ENCODE results near the gene SEC22B.
A peak's percentile ranks its signal among the peaks of the same experiment; 100 is the strongest.
"Not testable (repeated sequence)": the region's sequence is repeated elsewhere in the genome, so short reads cannot be mapped to it uniquely, and the experiment has no call there.

SEC22B gene

DNA sequence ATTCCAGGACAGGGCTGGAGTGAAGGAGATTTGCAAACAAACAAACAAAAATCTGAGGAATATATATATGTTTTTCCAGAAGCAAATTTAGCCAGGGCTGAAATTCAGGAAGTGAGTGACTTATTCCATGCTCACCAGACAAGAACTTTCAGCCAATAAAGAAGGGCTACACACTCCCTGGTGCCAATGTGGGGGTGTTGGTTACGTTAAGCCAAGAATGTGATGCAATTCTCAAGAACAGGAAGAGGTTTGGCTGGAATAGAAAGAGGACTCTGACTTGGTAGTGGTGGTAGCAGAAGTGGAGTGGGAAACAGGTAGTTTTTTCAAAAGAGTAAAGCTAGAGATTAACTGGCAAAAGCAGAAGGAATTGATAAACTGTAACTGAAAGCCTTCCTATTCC is 31.7 kb downstream of the SEC22B start:
- not testable (repeated sequence) for DNase-seq

DNA sequence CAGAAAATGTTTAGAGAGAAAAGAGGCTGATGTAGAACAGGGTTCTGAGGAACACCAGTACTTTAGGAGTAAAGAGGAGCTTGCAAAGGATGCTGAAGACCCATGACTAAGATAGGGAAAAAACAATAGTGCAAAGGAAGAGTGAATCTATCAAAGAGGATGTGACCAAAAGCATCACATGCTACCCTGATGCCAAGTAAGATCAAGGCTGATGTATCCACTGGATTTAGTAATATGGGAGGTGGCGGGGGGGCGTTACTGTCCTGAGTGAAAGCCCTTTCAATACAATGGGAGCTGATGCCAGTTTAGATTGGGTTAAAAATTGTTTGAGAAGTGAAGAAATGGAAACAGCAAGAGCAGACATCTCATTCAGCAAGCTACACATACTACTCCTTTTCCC is 32.2 kb downstream of the SEC22B start:
- DNase-seq: not testable (repeated sequence)

DNA sequence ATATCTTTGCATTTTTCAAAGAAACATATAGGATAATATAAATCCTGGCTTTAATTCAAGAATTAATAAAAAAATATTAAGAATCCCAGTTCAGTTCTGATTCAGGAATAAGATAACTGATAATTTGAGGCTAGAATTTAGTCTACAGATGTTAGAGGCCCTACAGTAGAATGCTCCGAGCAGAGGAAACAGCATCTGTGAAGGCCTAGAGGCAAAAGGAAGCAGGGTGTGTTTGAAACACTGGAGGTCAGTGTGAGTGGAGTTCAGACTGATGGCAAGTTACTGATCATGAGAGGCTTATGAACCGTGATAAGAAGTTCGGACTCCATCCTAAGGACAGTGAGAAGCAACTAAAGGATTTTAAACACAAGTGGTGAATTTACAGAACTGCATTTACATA is 33.0 kb downstream of the SEC22B start:
- not testable (repeated sequence) for DNase-seq

DNA sequence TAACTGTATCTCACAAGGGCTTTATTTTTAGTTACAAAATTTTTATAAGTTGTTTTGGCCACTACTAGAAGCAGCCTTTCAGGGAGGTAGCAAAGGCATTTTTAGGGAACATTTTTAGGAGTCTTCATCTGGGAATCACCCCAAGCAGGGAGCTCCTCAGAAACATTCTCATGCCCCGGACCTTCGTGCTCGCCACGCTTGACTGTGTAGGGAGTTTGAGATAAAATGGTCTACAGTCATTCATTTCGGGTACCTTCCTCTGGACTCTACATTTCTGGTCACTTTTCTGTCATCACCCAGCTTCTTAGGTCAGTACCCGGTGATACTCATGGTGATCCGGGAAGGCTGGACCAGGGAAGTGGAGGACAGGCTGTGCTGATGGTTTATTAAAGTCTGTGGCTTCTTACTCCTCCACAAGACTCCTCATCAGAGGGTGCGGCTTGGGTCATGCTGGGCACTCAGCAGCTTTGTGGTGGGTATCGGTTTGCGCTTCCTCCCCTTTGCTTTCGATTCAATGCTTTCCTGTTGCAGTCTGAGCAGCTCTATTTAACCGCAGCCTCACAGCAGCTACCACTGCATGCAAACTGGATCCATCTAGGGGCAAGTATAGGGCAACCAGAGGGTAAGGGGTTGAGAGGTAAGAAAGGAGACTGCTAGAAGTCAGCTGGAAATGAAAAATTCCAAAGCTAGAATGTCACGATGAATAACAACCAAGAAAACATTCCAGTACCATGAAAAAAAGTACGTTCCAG is 33.6 kb downstream of the SEC22B start:
- peak; percentile 43 for DNase-seq

DNA sequence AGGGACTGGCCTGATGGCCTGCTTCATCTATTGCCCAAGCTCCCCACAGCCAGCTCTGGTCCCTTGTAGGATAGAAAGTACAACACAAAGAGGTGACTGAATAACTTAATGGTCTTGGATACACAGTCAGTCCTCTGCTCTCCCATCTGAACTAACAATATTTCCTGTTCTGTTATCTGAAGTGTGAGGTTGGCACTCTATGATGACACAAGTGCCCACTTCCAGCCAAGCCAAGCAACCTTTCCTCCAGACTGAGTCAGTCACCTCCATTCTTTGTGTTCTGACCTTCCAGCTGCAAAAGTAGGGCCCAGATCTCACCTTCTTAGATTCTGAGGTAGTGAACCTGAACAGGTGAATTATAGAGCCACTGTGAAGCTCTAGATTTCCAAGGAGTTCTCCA is 34.5 kb downstream of the SEC22B start:
- DNase-seq: not testable (repeated sequence)

DNA sequence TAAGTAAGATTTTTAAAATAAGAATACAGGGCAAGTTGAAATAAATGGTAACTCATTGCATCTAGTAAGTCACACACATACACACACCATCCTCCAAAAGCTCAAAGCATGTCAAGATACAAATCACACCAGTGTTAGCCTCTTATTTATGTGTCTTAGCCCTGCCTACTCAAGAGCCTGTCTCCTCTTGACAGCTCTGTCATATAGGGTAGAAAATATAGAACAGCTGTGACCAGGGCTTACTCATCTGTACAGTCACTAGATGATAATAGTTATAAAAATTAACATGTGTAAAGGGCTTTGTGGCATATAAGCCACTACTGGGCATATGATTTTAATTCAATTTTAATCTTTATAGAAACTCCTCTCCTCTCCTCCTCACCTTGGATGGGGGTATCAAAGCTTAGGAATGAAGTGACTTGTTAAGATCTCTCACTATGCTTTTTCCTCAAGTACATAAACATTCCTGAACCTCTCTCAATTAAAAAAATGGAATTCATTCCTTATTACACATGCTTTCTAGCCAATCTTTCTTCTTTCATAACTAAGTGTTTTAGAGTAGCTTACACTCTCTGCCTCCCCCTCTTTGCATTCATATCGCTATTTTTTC is 35.6 kb downstream of the SEC22B start:
- DNase-seq: not testable (repeated sequence)

DNA sequence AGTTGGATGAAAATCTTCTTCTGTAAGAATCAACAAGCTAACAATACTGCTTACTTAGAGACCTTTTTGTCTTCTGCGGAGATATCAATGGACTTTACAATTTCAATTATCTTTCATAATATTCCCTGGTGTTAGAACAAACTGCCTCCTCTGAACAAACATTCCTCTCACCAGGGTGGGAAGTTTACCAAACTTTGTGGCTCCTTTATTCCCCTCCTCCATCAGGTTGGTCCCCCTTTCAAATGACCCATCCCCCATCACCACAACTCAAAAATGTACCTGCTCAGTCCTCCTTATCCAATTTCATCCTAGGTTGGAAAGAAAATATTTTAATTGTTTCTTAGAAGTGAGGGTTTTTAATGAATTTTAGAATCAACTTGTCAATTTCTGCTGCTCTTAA is 40.2 kb downstream of the SEC22B start:
- not testable (repeated sequence) for DNase-seq

DNA sequence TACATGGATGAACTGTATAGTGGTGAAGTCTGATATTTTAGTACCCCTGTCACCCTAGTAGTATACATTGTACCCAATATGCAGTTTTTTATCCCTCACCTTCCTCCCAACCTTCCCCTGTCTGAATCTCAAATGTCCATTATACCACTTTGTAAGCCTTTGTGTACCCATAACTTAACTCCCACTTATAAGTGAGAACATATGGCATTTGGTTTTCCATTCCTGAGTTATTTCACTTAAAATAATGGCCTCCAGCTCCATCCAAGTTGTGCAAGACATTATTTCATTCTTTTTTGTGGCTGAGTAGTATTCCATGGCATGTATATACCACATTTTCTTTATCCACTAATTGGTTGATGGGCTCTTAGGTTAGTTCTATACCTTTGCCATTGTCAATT is 42.4 kb downstream of the SEC22B start:
- not testable (repeated sequence) for DNase-seq

DNA sequence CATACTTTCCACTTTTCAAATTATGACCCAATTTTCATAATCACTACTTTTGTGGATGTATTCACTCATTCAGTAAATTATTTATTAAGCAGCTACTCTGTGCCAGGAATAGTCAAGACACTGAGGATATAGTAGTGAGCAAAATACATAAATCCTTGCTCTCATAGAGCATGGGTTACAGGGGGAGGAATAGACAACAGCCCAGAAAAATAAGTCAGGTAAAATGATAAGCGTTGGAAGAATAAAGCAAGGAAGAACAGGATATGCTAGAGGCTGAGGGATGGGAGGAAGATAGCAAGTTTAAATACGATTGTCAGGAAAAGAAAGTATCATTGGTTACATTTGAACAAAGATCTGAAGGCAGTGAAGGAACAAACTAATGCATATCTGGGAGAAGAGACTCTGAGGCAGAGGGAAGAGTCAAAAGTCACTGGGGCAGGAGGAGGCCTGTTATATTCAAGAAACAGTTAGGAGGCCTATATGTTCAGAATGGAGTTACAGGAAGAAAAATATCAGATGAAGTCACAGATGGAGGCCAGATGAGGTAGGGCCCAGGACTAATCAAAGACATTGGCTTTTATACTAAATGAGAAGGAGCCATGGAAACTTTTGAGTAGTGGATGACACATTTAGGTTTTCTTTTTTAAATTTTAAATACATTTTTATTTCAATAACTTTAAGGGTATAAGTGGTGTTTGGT is 42.9 kb downstream of the SEC22B start:
- no peak for DNase-seq

DNA sequence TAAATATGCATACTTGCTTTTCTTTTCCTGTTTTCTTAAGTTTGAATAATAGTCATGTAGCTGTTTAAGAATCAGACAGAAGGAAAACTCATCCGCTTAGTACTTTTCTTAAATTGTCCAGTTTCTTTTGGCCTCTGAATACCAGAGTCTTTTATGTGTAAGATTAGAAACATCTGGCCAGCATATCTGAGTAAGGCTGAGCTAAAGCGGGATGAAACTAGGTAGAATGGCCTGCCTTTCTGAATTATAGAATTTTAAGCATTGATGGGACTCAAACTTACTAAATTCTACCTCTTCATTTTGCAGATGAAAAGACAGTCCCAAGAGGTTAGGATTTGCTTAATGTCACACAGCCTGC is 43.9 kb downstream of the SEC22B start:
- not testable (repeated sequence) for DNase-seq

DNA sequence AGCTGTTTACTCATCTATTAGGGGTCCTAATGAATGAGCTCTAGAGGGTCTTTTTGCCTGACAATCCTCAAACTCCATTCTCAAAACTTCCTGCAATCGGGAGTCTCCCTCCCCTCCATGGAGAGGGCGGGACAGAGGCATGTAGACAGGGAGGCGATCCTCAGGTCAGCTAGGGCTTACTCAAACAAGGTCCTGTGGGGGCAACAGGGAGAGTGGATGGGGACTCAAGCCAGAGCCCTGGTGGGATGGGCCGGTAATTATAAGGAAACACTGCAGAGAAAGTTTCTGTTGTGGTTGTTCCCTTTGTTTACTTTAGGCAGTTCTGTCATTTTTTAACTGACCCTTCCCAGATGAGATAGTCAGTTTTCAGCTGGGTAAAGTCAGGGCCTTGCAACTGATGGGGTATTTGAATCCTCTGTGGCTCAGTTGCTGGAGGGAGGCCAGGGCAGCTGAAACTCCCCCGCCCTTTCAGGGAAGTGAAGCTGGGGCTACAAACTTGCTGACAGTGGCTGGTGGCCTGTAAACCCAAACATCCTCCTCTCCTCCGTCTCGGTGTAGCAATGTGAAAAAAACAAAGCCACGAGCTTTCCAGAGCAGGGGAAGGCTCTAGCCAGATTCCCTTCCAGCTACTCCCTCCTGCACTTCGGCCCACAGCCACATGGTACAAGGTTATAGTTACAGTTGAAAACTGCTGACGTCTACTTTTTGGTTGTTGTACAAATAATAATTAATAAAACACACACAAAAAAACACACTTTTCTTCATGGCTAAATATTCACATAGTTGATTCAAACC is 44.5 kb downstream of the SEC22B start:
- peak; percentile 74 for DNase-seq

DNA sequence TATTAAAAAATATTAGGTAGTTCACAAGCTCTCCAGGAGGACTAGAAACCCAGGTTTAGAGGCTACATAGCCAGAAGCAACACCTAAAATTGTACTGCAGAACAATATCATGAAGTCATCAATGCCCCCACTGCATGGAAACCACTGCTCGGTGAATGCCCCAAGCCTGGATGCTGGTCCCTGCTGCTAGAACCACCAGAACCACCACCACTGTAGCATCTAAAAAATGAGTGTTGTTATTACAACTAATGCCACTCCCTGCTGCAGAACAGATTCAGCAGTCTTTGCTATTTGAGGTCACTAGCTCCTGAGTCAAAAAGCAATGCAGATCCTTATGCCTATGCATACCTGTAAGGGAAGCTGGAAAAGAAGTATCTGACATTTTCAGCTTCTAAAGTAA is 48.4 kb downstream of the SEC22B start:
- DNase-seq: not testable (repeated sequence)

DNA sequence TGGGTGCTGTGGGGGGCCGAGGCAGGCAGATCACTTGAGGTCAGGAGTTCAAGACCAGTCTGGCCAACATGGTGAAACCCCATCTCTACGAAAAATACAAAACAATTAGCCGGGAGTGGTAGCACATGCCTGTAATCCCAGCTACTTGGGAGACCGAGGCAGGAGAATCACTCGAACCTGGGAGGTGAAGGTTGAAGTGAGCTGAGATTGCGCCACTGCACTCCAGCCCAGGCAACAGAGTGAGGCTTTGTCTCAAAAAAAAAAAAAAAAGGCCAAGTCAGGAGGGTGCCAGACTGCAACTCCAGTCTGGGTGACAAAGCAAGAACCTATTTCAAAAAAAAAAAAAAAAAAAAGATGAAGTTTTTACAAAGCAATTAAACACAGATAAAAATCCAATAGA is 50.1 kb downstream of the SEC22B start:
- DNase-seq: not testable (repeated sequence)

DNA sequence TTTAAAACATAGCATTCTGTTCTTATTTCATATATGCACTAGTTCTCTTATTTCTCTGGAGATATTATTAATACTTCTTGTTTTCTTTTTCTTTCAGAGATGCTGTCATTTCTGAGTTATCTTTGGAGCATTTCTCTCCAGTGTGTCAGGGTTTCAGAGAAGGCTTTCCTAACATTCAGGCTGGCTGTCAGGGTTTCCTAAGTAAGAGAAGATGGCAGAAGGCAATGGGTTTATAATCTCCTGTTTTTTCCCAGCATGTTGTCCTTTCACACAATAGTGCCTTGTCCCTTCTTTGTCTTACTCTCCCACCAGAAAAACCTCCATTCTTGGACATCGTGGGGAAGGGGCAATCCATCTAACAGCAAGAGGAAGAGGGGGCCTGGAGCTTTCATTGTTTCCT is 51.7 kb downstream of the SEC22B start:
- DNase-seq: not testable (repeated sequence)

DNA sequence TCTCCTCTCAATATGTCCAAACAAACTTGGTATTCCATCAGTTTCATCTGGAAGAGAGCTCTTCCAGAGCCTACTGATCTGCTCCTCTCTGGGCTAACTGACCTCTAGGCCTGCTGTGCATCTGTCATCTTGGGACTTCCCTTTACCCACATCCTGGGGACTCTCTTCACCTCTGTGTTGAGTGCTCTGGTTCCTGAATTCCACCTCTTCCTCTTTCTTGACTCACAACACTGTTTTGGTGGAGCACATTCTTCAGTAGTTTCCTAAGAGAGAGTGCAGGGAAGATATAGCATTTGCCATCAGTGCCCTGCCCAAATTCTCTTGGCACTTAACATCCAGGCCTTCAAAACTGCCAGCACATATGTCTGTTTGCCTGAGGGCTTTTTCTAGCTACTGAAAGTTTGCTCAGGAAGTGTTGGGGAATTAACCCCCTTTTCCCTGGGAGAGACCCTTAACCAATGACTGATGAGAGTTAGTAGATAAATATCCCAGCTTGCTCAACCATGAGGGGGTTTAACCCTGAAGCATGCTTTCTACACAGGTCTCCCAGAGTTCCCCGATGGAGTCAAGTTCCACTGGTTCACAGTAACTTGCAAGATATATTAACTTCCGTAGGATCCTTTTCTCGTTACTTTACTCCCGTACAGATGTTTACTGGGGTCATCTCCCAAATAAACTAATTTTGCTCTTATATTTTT is 52.4 kb downstream of the SEC22B start:
- not testable (repeated sequence) for DNase-seq

DNA sequence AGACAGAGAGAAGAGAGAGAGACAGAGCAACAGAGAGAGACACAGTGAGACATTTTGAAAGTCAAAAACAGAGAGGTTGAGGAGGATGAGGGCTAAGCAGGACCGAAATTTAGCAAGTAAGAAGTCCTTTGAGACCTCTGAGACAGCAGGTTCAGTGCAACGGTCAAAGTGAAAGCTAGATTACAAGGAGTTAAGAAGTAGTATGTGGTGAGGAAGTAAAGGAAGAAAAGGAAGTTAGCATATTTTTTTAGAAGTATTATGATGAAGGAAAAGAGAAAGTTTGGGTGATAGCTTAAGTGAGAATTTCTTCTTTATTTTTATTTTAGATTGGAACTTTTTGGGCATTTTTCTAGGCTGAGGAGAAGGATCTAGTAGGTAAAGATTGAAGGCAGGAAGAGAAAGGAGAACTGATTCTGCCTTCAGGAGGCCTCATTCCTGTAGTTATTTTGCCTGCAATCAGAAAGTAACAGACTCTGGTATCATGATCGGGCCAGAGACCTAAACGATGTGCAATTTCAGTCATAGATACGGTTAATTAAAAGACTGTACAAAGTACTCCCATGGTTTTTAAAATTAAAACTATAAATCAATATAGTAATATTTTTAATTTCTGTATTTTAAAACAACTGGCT is 53.9 kb downstream of the SEC22B start:
- DNase-seq: not testable (repeated sequence)

DNA sequence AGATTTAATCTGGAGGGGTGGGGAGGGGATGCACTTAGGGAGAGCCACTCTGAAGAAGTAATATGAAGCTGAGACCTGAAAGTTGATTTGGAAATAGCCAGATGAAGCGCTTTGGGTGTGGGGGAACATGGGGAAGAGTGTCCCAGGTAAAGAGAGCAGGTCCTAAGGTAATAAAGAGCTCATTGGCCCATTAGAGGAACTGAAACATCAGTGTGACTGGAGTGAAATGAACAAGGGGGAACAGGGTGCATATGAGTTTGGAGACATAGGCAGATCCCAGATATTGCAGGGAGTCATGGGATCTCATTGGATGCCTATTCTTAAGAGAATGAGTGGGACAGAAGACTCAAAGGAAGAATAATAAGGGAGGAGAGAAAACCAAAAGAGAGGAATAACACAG is 54.5 kb downstream of the SEC22B start:
- not testable (repeated sequence) for DNase-seq

DNA sequence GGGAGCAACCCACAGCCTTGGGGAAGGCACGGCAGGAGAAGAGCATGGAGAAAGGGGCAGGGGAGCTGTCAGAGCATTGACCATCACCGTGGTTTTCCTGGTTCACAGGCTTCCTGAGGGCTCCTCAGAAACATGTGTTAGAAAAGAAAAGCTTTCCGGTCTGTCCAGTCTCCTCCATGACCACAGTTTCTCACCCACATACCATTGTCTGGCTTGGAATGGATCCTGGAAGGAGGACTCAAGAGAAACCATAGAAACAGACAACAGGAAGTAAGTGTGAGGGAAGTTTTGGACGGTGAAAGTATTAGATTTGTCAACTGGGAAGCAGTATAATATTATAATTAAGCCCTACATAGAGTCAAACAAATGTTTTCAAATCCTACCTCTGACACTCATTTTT is 55.8 kb downstream of the SEC22B start:
- not testable (repeated sequence) for DNase-seq

DNA sequence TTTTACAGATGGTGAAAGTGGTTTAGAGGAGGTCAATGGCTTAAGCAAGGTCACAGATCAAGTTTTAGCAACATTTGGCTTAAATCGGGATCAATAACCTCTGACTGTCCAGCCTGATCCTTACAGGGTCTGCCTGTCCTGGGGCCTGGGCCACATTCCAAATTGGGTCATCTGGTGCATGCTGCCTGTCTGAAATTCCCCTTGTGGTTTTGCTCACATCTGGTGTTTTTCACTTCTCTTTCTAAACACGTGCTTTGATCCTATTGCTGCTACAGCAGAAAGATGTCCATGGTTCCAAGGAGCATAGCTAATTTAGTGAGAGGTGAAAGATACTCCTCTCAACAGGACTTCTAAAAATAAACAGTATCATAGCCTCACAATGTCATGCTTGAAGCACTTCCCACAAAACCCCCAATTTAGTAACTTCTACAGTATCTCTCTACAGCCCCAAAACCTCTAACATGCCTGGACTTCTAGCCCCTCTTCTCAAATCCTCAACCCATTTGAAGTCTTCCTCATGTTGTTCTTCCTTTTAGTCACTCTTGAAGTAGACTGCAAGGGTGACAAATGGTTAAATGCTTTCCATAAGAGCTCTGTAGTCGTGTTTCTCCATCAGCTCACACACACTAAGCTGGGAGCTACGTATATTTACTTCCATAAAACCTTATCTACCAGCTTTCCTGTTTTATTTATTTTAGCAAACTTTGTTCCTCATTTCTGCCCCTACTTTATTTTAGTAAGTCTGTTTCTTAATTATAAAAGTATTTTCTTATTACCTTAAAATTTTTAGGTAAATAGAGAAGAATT is 58.7 kb downstream of the SEC22B start:
- not testable (repeated sequence) for DNase-seq

DNA sequence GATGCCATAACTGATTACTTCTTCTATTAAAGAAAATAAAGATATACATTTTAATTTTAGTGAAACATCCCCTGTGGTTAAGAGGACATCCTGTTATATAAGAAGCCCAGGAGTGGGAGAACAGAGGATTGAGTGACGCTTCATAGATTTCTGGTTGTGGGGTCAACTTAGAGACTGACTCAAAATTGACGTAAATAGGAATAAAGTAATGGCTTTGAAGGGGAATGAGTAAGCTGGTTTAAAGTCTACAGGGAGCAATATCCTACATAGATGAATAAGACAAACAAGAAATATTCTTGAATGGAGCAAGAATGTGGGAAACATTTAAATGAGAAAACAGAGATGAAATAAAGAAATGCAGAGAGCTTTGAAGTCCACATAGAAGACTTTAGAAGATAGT is 60.2 kb downstream of the SEC22B start:
- not testable (repeated sequence) for DNase-seq

DNA sequence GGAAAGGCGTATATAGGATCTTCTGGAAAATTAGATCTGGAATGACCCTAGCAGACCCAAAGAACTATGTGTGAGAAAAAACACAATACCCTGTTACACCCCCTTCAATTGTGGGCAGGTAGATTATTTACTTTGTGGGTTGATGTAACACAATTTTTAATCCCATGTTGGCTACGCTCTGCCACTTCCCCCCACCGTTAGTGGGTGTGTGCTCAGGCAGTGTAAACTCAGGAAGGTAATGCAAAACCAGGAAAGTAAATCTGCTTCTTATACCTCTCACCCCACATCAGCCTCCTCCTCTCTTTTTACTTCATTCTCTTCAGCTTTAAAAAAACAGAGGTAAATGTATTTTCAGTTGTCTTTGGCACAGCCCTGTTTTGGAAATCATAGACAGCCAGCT is 63.2 kb downstream of the SEC22B start:
- DNase-seq: not testable (repeated sequence)
